Endothelial cell of umbilical vein (primary cell): ENCODE data around the gene COQ9. TPM values are rescaled to one million over a fixed set of nuclear protein-coding genes. Genes with fewer than 3 reads are reported as not detected.

Experiments
- BruUV-seq: library from RNA; stranded (reverse); fragments of 400-500 nt; replicated peaks from 2 replicates; lab custom pipeline; 2021; lab: Mats Ljungman, UMichigan
- CTCF ChIA-PET: fragments of 300-600, 350-600 bp; sonication (Branson Sonifier 250); formaldehyde crosslinking; loops from one replicate; lab custom pipeline; 2021; ENCODE audit warnings: antibody characterized with exemption, inconsistent platforms; lab: Charles Lee
- POLR2A ChIA-PET: fragments of 300-600, 350-600 bp; sonication (Branson Sonifier 250); formaldehyde crosslinking; loops from one replicate; lab custom pipeline; 2021; ENCODE audit warnings: antibody characterized with exemption, inconsistent platforms; lab: Charles Lee
- DNase-seq: peaks from one replicate; pipeline ENCODE4 v3.0.0-alpha.2; 2011; ENCODE audit warnings: low read depth, low spot score
- FAIRE-seq: peaks from 2 replicates; lab custom pipeline; 2011; peaks lifted over from hg19 to GRCh38; lab: Jason Lieb, UNC
- H2AFZ ChIP-seq: 2 replicates; pipeline ENCODE4 v1.6.0; 2012; ENCODE audit warnings: low read depth, low read length, control low read depth, inconsistent platforms
- H3K27ac ChIP-seq: 2 replicates; pipeline ENCODE4 v1.5.1; 2011; ENCODE audit warnings: low read depth, mild to moderate bottlenecking, control low read depth, low read length, moderate library complexity; ENCODE audit not compliant: insufficient read depth
- H3K27me3 ChIP-seq, 2 experiments: 2 replicates each; pipeline versions ENCODE4 v1.6.0 to v1.6.1; 2011; ENCODE audit warnings: low read length in 2 of 2, mixed read lengths in 1 of 2; ENCODE audit not compliant: control insufficient read depth in 2 of 2, insufficient read depth in 2 of 2
- H3K36me3 ChIP-seq, 2 experiments: 2 replicates in 1 of 2; 3 replicates in 1 of 2; pipeline ENCODE4 v1.5.1; 2011; ENCODE audit warnings: low read length in 2 of 2, mild to moderate bottlenecking in 1 of 2, moderate library complexity in 1 of 2; ENCODE audit not compliant: control insufficient read depth in 2 of 2, insufficient read depth in 2 of 2; ENCODE audit errors: extremely low read depth in 1 of 2
- H3K4me1 ChIP-seq: 3 replicates; pipeline ENCODE4 v1.5.1; 2011; ENCODE audit warnings: mild to moderate bottlenecking, low read length; ENCODE audit not compliant: control insufficient read depth, insufficient read depth; ENCODE audit errors: extremely low read depth
- H3K4me2 ChIP-seq: 2 replicates; pipeline ENCODE4 v1.6.1; 2011; ENCODE audit warnings: low read length, control low read depth, mixed read lengths; ENCODE audit not compliant: insufficient read depth
- H3K4me3 ChIP-seq, 3 experiments: fragments of 200-600 bp in 1 of 3; sonication (generic), shearing (Covaris generic) in 1 of 3; replicated peaks in 1 of 3; 2 replicates each; pipeline ENCODE4 v1.5.1; 2011 to 2016; ENCODE audit warnings: control low read depth in 3 of 3, low read length in 3 of 3, mild to moderate bottlenecking in 2 of 3, inconsistent platforms in 1 of 3, low read depth in 1 of 3, moderate library complexity in 1 of 3; ENCODE audit not compliant: insufficient read depth in 1 of 3
- H3K79me2 ChIP-seq: 2 replicates; pipeline ENCODE4 v1.6.0; 2012; ENCODE audit warnings: low read length, inconsistent platforms; ENCODE audit not compliant: control insufficient read depth, insufficient read depth
- H3K9ac ChIP-seq: replicated peaks from 2 replicates; pipeline ENCODE3; 2011; ENCODE audit warnings: low read length, control low read depth; ENCODE audit not compliant: insufficient read depth; ENCODE audit errors: extremely low read depth
- H3K9me1 ChIP-seq: replicated peaks from 3 replicates; pipeline ENCODE4 v1.6.0; 2011; ENCODE audit warnings: mild to moderate bottlenecking, low read length; ENCODE audit not compliant: control insufficient read depth, insufficient read depth; ENCODE audit errors: extremely low read depth
- H3K9me3 ChIP-seq: replicated peaks from 2 replicates; pipeline ENCODE4 v1.5.1; 2012; ENCODE audit warnings: low read length, inconsistent platforms; ENCODE audit not compliant: control insufficient read depth, insufficient read depth
- H4K20me1 ChIP-seq: replicated peaks from 2 replicates; pipeline ENCODE3; 2011; ENCODE audit warnings: mild to moderate bottlenecking, low read length; ENCODE audit not compliant: control insufficient read depth, insufficient read depth; ENCODE audit errors: extremely low read depth
- EZH2 ChIP-seq: IDR thresholded peaks from 2 replicates; pipeline ENCODE4 v1.6.1; 2012; ENCODE audit warnings: borderline replicate concordance, low read depth, mild to moderate bottlenecking, moderate library complexity, low read length, inconsistent platforms; ENCODE audit not compliant: severe bottlenecking
- GATA2 ChIP-seq: IDR thresholded peaks from 2 replicates; pipeline ENCODE4 v1.7.0; 2011; ENCODE audit warnings: low read depth, mild to moderate bottlenecking, moderate library complexity, mixed read lengths, low read length; ENCODE audit not compliant: insufficient read length, insufficient read depth
- JUN ChIP-seq: IDR thresholded peaks from 2 replicates; pipeline ENCODE4 v1.6.1; 2011; ENCODE audit warnings: borderline replicate concordance, low read depth; ENCODE audit not compliant: insufficient read length, insufficient read depth
- MYC ChIP-seq: IDR thresholded peaks from one replicate; pipeline ENCODE4 v1.6.1; 2011; ENCODE audit warnings: mild to moderate bottlenecking, low read depth, low read length
- POLR2AphosphoS5 ChIP-seq: IDR thresholded peaks from 2 replicates; pipeline ENCODE4 v1.6.1; 2012; ENCODE audit warnings: low read depth, mild to moderate bottlenecking, control low read depth, low read length, moderate library complexity; ENCODE audit not compliant: insufficient read depth
- dilution Hi-C: fragments of 300-500 bp; cut with MboI; formaldehyde crosslinking; loops from one replicate; pipeline ENCODE4 v1.15.0; 2019; ENCODE audit warnings: low sequenced_read_pairs; ENCODE audit not compliant: extremely low pct_ligation_motif_present
- intact Hi-C: fragments of 100-400 bp; cut with micrococcal nuclease; formaldehyde crosslinking; loops from one replicate; pipeline ENCODE4 v1.10.0; 2022
- polyA plus RNA-seq, 4 experiments: library from polyadenylated mRNA; depleted of rRNA in 3 of 4; stranded (reverse) in 3 of 4; unstranded in 1 of 4; fragments of >200 nt; gene quantifications; 2 replicates each; pipeline versions ENCODE4 v1.2.1 to v1.2.3, GENCODE V29; 2011 to 2012; ENCODE audit warnings: missing spikeins in 1 of 4
- total RNA-seq: library from RNA; stranded (reverse); gene quantifications from 2 replicates; pipeline ENCODE4 v1.2.3, GENCODE V29; 2021
- TF ChIP-seq, protein P1 (sequence below): IDR thresholded peaks from 2 replicates; pipeline ENCODE4 v1.6.1; 2011; ENCODE audit not compliant: insufficient read depth, insufficient read length

Gene COQ9
- total and polyA plus RNA-seq, 2 donors (not counting 3 experiments of a cell fraction or from before 2014, with no cell fraction given), result 42.5 to 78.3 TPM

DNA sequence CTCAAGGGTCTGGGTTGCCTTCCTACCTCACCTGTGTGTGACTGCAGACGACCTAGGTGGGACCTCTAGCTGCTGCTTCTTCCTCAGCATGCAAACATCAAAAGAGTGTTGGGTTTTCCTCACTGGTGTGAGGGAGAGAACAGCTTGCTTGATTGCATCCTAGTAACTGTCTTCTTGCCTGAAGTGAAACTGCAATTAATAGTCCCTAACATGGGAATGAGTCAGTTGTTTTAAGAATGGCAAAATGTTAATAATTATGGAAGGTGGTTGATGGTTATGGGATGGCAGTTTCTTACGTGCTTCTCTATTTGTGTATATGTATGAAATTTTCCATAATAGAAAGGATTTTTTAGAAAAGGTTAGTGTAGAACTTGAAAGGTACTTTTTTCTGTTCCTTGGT is 21.1 kb downstream of the COQ9 start:
- no peaks in the 10 kb centered on the region for H3K9me3 ChIP-seq
- H3K79me2 ChIP-seq, result peaks cover 12% of the 10 kb centered on the region
- H2AFZ ChIP-seq, result no peak overlapping the region
- dilution Hi-C loops, result no loop called here
- BruUV-seq, result no TSS peak
- H3K9ac ChIP-seq, result no peak overlapping the region
- DNase-seq (no peak), FAIRE-seq (no peak)
- H4K20me1 ChIP-seq, result no peaks in the 10 kb centered on the region
- H3K4me3 ChIP-seq, result no peak overlapping the region
- H3K27me3 ChIP-seq, result no peaks in the 10 kb centered on the region
- ChIA-PET CTCF (no interaction called here), POLR2A (no interaction called here)
- H3K4me1 ChIP-seq, result peaks cover 8% of the 10 kb centered on the region
- H3K4me2 ChIP-seq, result no peak overlapping the region
- H3K27ac ChIP-seq, result no peak overlapping the region
- intact Hi-C loops, result no loop called here
- TF ChIP-seq GATA2 (no peak), POLR2AphosphoS5 (no peak), JUN (no peak)
- TF ChIP-seq, protein P1, sequence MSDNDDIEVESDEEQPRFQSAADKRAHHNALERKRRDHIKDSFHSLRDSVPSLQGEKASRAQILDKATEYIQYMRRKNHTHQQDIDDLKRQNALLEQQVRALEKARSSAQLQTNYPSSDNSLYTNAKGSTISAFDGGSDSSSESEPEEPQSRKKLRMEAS, result no peak
- H3K9me1 ChIP-seq, result no peaks in the 10 kb centered on the region
- peaks cover 13 to 55% of the 10 kb centered on the region in 2 experiments for H3K36me3 ChIP-seq

DNA sequence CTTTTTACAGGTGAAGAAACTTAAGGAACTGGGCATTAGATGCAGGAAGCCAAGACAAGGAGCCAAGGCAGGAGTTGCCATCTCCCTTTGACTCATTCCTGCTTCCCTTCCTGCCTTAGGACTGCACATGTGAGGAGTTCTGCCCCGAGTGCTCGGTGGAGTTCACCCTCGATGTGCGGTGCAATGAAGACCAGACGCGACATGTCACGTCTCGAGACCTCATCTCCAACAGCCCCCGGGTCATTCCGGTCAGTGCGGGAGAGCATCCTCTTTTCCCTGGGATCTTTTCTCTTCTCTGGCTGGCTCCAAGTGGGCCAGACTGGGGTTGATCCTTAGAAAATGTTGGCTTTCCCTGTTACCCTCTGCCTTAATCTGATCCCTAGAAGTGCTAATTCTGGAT is 21.8 kb downstream of the COQ9 start:
- CTCF ChIA-PET, result no interaction called here
- H2AFZ ChIP-seq, result no peak overlapping the region
- H3K9me3 ChIP-seq, result no peaks in the 10 kb centered on the region
- no peak overlapping the region for H3K9ac ChIP-seq
- no peak overlapping the region for H3K4me3 ChIP-seq
- peaks cover 5% of the 10 kb centered on the region for H3K79me2 ChIP-seq
- intact Hi-C loops, result no loop called here
- peaks cover 13 to 61% of the 10 kb centered on the region in 2 experiments for H3K36me3 ChIP-seq
- dilution Hi-C loops, result no loop called here
- POLR2A ChIA-PET, result no interaction called here
- TF ChIP-seq MYC, result no peak
- TF ChIP-seq, protein P1, result no peak
- no peak for TF ChIP-seq EZH2
- DNase-seq, result no peak
- no peaks in the 10 kb centered on the region for H4K20me1 ChIP-seq
- H3K9me1 ChIP-seq, result no peaks in the 10 kb centered on the region
- BruUV-seq, result no TSS peak
- H3K4me2 ChIP-seq, result no peak overlapping the region
- peaks cover 5% of the 10 kb centered on the region for H3K4me1 ChIP-seq
- no peaks in the 10 kb centered on the region for H3K27me3 ChIP-seq
- no peak overlapping the region for H3K27ac ChIP-seq
- no peak for FAIRE-seq
